GM10266 (cell line): Measurements from ENCODE around the gene PLN.
A peak's percentile ranks its signal among the peaks of the same experiment; 100 is the strongest.

ENCODE experiments used
- DNase-seq: peaks from one replicate; pipeline ENCODE4 v3.0.0; 2012; ENCODE audit errors: extremely low spot score
- TF ChIP-seq, protein P1 (sequence below): IDR thresholded peaks from 2 replicates; pipeline ENCODE4 v1.5.1; 2012; ENCODE audit warnings: mild to moderate bottlenecking, low read depth; ENCODE audit not compliant: control insufficient read depth, insufficient read depth; ENCODE audit errors: missing control alignments

PLN gene

GRCh38 chr6:118551063-118552053, 3.3 kb downstream of the PLN start:
- peak; percentile 20 for DNase-seq
- TF ChIP-seq, protein P1, sequence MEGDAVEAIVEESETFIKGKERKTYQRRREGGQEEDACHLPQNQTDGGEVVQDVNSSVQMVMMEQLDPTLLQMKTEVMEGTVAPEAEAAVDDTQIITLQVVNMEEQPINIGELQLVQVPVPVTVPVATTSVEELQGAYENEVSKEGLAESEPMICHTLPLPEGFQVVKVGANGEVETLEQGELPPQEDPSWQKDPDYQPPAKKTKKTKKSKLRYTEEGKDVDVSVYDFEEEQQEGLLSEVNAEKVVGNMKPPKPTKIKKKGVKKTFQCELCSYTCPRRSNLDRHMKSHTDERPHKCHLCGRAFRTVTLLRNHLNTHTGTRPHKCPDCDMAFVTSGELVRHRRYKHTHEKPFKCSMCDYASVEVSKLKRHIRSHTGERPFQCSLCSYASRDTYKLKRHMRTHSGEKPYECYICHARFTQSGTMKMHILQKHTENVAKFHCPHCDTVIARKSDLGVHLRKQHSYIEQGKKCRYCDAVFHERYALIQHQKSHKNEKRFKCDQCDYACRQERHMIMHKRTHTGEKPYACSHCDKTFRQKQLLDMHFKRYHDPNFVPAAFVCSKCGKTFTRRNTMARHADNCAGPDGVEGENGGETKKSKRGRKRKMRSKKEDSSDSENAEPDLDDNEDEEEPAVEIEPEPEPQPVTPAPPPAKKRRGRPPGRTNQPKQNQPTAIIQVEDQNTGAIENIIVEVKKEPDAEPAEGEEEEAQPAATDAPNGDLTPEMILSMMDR: peak; percentile 49

DNA sequence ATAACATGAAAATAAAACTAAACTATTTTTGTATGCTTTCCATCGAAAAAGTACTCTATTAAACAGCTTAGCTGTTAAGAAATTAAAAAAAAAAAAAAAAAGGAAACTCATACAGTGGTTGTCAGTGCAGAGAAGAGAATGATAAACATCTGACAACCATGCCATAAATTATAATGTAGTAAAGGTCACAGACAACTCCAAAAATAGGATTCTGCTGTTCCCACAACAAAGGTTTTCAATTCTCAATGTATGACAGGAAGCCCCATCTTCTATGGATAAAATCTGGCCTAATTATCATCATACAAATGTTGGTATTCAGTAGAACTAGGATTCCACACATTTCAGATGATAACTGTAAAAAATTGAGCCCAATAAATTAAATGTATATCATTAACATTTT, 5.0 kb downstream of the PLN start:
- DNase-seq: no peak
- TF ChIP-seq, protein P1: no peak

- DNase-seq: no peak
- TF ChIP-seq, protein P1: no peak
Observed at GRCh38 chr6:118554698-118555097, 6.6 kb downstream of the PLN start.

GRCh38 chr6:118558464-118559217, 10.5 kb downstream of the PLN start:
- TF ChIP-seq, protein P1: no peak
- DNase-seq: no peak

- TF ChIP-seq, protein P1: no peak
- no peak for DNase-seq
Observed at GRCh38 chr6:118559659-118560058, 11.6 kb downstream of the PLN start.

- no peak for DNase-seq
Observed at GRCh38 chr6:118562248-118562647, 14.2 kb downstream of the PLN start.

More at GRCh38 chr6:118562248-118562647, 14.2 kb downstream of the PLN start:
- TF ChIP-seq, protein P1: no peak
